PFSK-1 (cell line): ENCODE results near the gene SNAPC3.

Experiments used
- FOXP2 ChIP-seq: optimal IDR thresholded peaks from 2 replicates; pipeline ENCODE3; 2011; ENCODE audit warnings: borderline replicate concordance, control low read depth, inconsistent platforms; ENCODE audit not compliant: insufficient read depth; ENCODE audit errors: extremely low read length, extremely low read depth
- POLR2AphosphoS5 ChIP-seq: IDR thresholded peaks from 2 replicates; pipeline ENCODE4 v1.6.1; 2012; ENCODE audit warnings: low read depth, mild to moderate bottlenecking, control low read depth, low read length, moderate library complexity
- SIN3A ChIP-seq: IDR thresholded peaks from 2 replicates; pipeline ENCODE4 v1.6.1; 2012; ENCODE audit warnings: mild to moderate bottlenecking, low read length, moderate library complexity, borderline replicate concordance; ENCODE audit not compliant: insufficient read depth
- TAF1 ChIP-seq: IDR thresholded peaks from 2 replicates; pipeline ENCODE4 v1.6.1; 2012; ENCODE audit warnings: low read length, control low read depth, borderline replicate concordance; ENCODE audit not compliant: insufficient read depth
- TF ChIP-seq, protein P1 (sequence below), 2 experiments: IDR thresholded peaks; 2 replicates each; pipeline versions ENCODE4 v1.6.1 to v1.8.0; 2011 to 2012; ENCODE audit warnings: low read depth in 2 of 2, low read length in 2 of 2, control low read depth in 1 of 2, inconsistent platforms in 1 of 2, mild to moderate bottlenecking in 1 of 2, moderate library complexity in 1 of 2; ENCODE audit not compliant: insufficient read depth in 1 of 2

Gene SNAPC3

DNA sequence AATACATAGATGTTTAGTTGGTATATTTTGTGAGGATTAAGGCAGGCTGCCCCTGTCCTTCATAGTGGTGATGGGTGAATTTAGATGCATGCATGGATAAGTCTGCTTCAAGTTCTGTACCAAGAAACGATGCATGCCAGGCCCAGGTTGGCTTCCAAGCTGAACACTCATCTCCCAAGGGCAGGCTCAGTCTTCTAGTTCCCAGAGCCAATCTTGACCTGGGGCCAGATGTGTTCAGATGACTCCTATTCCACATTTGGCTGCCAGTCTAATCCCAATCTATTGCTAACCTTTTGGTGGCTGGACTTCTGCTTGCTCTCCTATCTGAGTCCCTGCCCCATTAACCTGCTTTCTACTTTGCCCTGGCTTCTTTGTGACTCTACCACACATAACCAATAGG lies 18.5 kb upstream of the SNAPC3 start:
- TF ChIP-seq, protein P1, sequence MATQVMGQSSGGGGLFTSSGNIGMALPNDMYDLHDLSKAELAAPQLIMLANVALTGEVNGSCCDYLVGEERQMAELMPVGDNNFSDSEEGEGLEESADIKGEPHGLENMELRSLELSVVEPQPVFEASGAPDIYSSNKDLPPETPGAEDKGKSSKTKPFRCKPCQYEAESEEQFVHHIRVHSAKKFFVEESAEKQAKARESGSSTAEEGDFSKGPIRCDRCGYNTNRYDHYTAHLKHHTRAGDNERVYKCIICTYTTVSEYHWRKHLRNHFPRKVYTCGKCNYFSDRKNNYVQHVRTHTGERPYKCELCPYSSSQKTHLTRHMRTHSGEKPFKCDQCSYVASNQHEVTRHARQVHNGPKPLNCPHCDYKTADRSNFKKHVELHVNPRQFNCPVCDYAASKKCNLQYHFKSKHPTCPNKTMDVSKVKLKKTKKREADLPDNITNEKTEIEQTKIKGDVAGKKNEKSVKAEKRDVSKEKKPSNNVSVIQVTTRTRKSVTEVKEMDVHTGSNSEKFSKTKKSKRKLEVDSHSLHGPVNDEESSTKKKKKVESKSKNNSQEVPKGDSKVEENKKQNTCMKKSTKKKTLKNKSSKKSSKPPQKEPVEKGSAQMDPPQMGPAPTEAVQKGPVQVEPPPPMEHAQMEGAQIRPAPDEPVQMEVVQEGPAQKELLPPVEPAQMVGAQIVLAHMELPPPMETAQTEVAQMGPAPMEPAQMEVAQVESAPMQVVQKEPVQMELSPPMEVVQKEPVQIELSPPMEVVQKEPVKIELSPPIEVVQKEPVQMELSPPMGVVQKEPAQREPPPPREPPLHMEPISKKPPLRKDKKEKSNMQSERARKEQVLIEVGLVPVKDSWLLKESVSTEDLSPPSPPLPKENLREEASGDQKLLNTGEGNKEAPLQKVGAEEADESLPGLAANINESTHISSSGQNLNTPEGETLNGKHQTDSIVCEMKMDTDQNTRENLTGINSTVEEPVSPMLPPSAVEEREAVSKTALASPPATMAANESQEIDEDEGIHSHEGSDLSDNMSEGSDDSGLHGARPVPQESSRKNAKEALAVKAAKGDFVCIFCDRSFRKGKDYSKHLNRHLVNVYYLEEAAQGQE (IDR thresholded peaks at IDR 0.05; ENCODE audit: insufficient read depth in 1 of 2, low read depth in 2 of 2, low read length in 2 of 2), result no peak
- TF ChIP-seq TAF1 (no peak), FOXP2 (no peak), POLR2AphosphoS5 (no peak), SIN3A (no peak)

DNA sequence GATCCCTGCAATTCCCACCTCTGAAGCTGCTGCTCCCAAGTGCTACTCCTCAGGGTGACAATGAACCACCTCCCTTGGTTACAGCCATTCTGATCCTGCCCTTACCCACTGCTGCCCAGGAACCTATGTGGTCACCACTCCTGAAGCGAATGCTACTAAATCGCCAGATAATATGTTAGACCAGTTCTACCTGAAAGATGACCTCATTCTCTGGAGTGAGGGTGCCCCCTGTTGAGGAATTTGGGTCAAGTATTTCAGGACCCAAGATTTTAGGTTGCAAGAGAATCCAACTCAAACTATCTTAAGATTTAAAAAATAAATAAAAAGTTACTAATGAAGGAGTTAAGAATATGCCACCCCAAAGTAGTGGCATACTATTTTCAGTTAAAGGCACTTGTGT lies 5.8 kb upstream of the SNAPC3 start:
- TF ChIP-seq TAF1 (no peak), SIN3A (no peak), POLR2AphosphoS5 (no peak), FOXP2 (no peak)
- TF ChIP-seq, protein P1 (IDR thresholded peaks at IDR 0.05; ENCODE audit: insufficient read depth in 1 of 2, low read depth in 2 of 2, low read length in 2 of 2), result no peak

DNA sequence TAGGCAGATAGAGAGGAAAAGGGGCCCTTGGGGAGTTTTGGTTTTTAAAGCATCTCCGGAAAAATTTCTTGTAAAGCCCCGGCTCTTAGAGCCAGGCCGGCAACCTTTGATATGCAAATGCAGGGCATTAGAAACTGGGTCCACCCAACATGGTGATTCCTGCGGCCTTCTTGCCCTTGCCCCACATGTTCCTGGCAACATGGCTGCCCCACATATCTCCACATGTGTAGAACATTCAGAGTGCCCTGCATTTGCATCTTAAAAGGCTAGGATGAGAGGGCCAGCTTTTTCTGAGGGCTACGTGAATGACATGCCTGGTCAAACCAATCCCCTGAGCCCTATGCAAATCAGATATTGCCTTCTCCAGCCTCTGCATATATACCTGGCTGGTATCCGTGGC lies 5.0 kb upstream of the SNAPC3 start:
- TF ChIP-seq SIN3A (no peak), TAF1 (no peak), FOXP2 (no peak), POLR2AphosphoS5 (no peak)
- TF ChIP-seq, protein P1 (IDR thresholded peaks at IDR 0.05; ENCODE audit: insufficient read depth in 1 of 2, low read depth in 2 of 2, low read length in 2 of 2), result no peak

DNA sequence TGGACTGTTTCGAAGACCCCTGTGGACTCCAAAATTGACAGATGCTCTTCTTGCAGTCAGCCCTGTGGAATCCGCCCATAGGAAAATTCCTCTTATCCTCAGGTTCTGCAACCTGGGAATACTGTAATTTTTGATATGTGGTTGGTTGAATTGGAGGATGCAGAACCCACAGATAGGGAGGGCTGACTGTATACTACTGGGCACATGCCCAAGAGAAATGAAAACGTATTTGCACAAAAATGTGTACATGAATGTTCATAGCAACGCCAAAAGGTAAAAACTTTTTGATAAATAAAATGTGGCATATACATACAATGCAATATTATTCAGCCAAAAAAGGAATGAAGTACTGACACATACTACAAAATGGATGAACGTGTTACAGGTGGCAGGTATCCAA lies 1.9 kb upstream of the SNAPC3 start:
- TF ChIP-seq TAF1, result no peak
- no peak for TF ChIP-seq FOXP2
- no peak for TF ChIP-seq POLR2AphosphoS5
- TF ChIP-seq SIN3A, result no peak
- TF ChIP-seq, protein P1 (IDR thresholded peaks at IDR 0.05; ENCODE audit: insufficient read depth in 1 of 2, low read depth in 2 of 2, low read length in 2 of 2), result no peak

- no peak for TF ChIP-seq FOXP2
- no peak for TF ChIP-seq POLR2AphosphoS5
- no peak for TF ChIP-seq TAF1
- TF ChIP-seq, protein P1 (IDR thresholded peaks at IDR 0.05; ENCODE audit: insufficient read depth in 1 of 2, low read depth in 2 of 2, low read length in 2 of 2), result no peak
- no peak for TF ChIP-seq SIN3A
Measured at GRCh38 chr9:15421532-15421931, 1.1 kb upstream of the SNAPC3 start.
